Measurements from ENCODE around the gene HSPD1. TPM values are rescaled to one million over a fixed set of nuclear protein-coding genes. Genes with fewer than 3 reads are reported as not detected.

The HSPD1 gene
- total and polyA plus RNA-seq, 8 donors, result 79.9 to 218 (median 127) TPM

DNA sequence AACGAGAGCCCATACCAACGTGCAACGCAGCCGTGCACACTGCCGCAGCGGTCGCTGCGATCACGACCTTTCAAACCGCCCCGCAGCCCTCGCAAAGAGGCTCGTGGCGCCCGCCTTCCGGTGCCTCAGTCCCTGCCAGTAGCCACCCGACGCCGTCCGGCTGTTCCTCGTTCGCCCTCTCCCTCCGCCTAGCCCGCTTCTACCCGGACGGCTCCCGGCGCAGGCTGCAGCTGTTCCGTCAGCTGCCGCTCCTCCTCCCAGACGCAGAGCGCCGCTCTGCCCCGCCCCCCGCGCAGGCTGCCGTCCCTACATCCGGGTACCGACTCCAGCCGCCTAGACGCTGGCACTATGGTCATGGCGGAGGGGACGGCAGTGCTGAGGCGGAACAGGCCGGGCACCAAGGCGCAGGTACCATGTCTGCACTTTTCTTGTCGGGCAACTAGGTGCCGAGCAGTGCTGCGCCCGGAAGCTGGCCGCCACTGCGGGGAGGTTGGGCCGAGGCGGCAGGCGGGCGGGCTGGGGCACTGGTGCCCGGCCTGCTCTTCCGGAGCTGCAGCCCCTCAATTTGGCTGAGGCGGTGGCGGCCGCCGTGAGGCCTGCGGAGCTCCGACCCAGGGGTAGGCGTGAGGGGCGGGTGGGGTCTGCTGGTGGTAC, 16.2 kb upstream of the HSPD1 start, which contains the start of gene MOB4:
Gene MOB4, plus strand, starts transcription at position 328 of the 654 bp plus-strand sequence. Its CDS starts 21 bp downstream, at position 349.
- intact Hi-C loops (cut with DNase I; ENCODE audit: low total_unique reads), result no loop called here
- H3K9me3 ChIP-seq, result no peaks in the 10 kb centered on the region
- WGBS, 5 donors, result 0 to 1% (median 0%) methylated on average over 27 to 66 of the region's 66 CpGs

DNA sequence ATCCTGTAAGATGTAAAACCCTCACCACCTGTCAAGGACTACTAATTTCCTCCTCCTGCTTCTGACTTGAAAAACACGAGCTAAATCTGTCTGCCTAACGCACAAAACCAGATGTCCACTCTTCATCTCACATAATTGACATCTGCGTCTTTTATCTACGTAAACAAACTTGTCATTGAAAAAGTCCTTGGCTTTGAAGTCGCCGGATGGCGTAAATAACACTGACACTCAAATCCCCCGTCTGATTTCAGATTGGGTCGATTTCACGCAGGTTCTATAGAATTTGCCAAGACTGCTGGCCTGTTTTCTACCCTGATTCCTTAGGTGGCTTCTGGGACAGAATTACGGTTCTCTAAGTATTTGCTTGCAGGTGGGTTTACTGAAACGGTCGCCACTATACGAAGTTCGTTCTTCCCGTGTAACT, 15.7 kb upstream of the HSPD1 start:
- Histone ChIP-seq H3K4me1 (peaks cover 9 to 47% (median 28%) of the 10 kb centered on the region in 4 donors), H3K4me3 (peak overlapping the region; percentile 57 to 88 (median 80)), H3K27ac (peak overlapping the region; percentile 81 to 96 (median 95)), H3K9me3 (no peaks in the 10 kb centered on the region), H3K36me3 (peaks cover 0 to 4% (median 0%) of the 10 kb centered on the region in 4 donors), H3K27me3 (no peaks in the 10 kb centered on the region)
- DNase-seq, result peak in 1 of 2 donors; percentile 70
- intact Hi-C loops (cut with DNase I; ENCODE audit: low total_unique reads), result no loop called here
- WGBS, 5 donors, result 0 to 1% (median 0%) methylated on average over 16 of the region's 16 CpGs
- TF ChIP-seq POLR2AphosphoS5 (IDR thresholded peaks at IDR 0.05), result no peak
- no peak for TF ChIP-seq POLR2A (IDR thresholded peaks at IDR 0.05)
- TF ChIP-seq EP300 (IDR thresholded peaks at IDR 0.05), result no peak
- TF ChIP-seq CTCF (IDR thresholded peaks at IDR 0.05), result no peak

More for the DNA sequence above, 16.2 kb upstream of the HSPD1 start, which contains the start of gene MOB4:
- TF ChIP-seq EP300 (IDR thresholded peaks at IDR 0.05) (no peak), CTCF (IDR thresholded peaks at IDR 0.05) (no peak), POLR2AphosphoS5 (IDR thresholded peaks at IDR 0.05) (peak; percentile 98 to 99 (median 99)), POLR2A (IDR thresholded peaks at IDR 0.05) (peak in 2 of 4 donors; percentile 73 to 85)
- peaks cover 9 to 47% (median 28%) of the 10 kb centered on the region in 4 donors for H3K4me1 ChIP-seq
- peak within 1 kb of the TSS; percentile 81 to 96 (median 95) for H3K27ac ChIP-seq
- peaks cover 0 to 7% (median 0%) of the 10 kb centered on the region in 4 donors for H3K36me3 ChIP-seq
- no peaks in the 10 kb centered on the region for H3K27me3 ChIP-seq
- H3K4me3 ChIP-seq, result peak within 1 kb of the TSS; percentile 57 to 88 (median 80)
- peak; percentile 96 to 99 for DNase-seq

GRCh38 chr2:197514754-197515153, 15.1 kb upstream of the HSPD1 start:
- Histone ChIP-seq H3K27me3 (no peaks in the 10 kb centered on the region), H3K4me3 (peak overlapping the region; percentile 57 to 88 (median 80)), H3K9me3 (no peaks in the 10 kb centered on the region), H3K36me3 (no peaks in the 10 kb centered on the region), H3K4me1 (peaks cover 9 to 41% (median 28%) of the 10 kb centered on the region in 4 donors), H3K27ac (peak overlapping the region in 4 of 5 donors; percentile 81 to 96 (median 95))
- DNase-seq, result peak in 1 of 2 donors; percentile 11
- TF ChIP-seq POLR2A (IDR thresholded peaks at IDR 0.05), result no peak
- no peak for TF ChIP-seq POLR2AphosphoS5 (IDR thresholded peaks at IDR 0.05)
- 65 to 73% (median 69%) methylated on average over 3 of the region's 3 CpGs for WGBS, 5 donors
- intact Hi-C loops (cut with DNase I; ENCODE audit: low total_unique reads), result no loop called here

DNA sequence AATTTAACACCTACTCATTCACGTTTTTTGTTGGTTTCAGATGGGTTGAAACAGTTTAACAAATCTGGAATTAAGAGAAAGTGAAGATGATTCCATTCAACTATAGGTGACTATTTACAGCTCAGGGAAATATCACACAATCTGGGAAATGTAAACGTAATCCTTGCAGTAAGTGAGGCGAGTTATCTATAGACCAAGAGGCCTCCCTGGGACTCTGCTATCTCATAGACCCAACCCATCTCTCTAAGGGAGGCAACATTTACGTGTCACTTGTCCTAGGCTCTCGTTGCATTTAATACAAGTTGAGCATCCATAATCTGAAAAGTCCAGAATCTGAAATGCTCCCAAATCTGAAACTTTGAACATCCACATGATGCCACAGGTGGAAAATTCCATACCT, 14.3 kb upstream of the HSPD1 start:
- no peak for TF ChIP-seq EP300 (IDR thresholded peaks at IDR 0.05)
- no peak for TF ChIP-seq CTCF (IDR thresholded peaks at IDR 0.05)
- no peak for TF ChIP-seq POLR2AphosphoS5 (IDR thresholded peaks at IDR 0.05)
- TF ChIP-seq POLR2A (IDR thresholded peaks at IDR 0.05), result no peak
- Histone ChIP-seq H3K27ac (no peak overlapping the region), H3K36me3 (peaks cover 0 to 2% (median 0%) of the 10 kb centered on the region in 4 donors), H3K27me3 (no peaks in the 10 kb centered on the region), H3K4me1 (peaks cover 9 to 35% (median 26%) of the 10 kb centered on the region in 4 donors), H3K4me3 (no peak overlapping the region), H3K9me3 (no peaks in the 10 kb centered on the region)
- intact Hi-C loops (cut with DNase I; ENCODE audit: low total_unique reads), result no loop called here
- WGBS, 5 donors, result 89 to 96% (median 94%) methylated on average over 5 of the region's 5 CpGs
- no peak for DNase-seq
